GM18868 (cell line): ENCODE measurements around the gene FGFR2.

Experiments
- ATAC-seq: cut with Tn5 transposase; IDR thresholded peaks from one replicate; pipeline ENCODE4 v1.9.1; 2021; ENCODE audit warnings: mild to moderate bottlenecking, moderate library complexity; ENCODE audit not compliant: unreplicated experiment

Gene FGFR2

DNA sequence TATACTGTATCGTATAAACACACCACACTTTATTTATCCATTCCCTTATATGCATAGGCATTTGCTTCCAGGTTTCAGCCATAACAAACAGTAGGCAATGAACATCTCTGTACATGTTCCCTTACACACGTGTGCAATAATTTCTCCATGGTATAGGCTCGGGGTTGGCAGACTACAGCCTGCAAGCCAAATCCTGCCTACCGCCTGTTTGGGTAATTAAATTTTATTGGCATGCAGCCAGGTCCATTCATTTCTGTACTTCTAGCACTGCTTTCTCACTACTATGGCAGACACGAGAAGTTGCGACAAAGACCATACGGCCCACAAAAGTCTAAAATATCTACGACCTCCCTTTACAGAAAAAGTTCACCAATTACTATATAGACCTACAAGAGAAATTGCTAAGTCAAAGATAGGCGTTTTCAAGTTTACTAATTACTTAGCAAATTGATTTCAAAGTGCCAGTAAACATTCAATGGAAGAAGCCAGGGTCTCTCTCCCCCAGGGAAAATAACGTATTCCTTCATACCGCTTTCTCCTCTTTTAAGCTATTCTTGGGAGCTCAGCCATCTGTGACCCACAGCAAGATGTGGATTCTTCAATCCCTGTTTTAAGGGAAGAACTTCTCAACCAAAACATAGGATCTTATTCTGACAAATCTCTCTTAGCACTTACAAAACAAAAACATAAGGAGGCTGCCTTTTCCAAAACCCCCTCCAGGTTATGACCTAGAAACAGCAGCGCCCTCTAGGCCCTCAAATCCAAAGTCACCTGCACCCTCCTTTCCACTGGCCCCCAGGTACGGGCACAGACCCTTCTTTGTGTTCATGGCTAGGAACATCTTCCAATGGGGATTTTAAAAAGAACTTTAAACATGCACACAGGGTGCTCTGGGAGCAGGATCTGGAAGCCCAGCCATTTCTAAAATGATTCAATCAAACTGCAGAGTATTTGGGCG, 100.5 kb downstream of the FGFR2 start:
- no peak for ATAC-seq

DNA sequence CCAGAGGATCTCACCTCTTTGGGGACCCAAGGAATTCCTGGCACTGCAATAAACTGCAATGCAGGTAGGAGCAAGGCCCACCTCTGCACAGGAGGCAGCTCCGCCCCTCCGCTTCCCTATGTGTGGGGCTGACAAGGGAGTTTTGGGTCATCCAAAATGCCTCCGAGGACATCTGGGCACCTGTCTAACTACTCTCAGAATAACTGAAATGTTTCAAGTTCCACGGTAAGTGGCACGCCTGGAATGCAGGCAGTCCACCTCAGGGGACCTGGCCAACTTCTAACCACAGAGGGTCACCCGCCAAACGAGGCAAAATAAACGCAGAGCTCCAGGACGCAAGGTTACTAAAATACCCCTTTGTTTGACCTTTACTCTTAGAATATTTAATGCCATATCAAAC, 102.5 kb downstream of the FGFR2 start:
- ATAC-seq: no peak

DNA sequence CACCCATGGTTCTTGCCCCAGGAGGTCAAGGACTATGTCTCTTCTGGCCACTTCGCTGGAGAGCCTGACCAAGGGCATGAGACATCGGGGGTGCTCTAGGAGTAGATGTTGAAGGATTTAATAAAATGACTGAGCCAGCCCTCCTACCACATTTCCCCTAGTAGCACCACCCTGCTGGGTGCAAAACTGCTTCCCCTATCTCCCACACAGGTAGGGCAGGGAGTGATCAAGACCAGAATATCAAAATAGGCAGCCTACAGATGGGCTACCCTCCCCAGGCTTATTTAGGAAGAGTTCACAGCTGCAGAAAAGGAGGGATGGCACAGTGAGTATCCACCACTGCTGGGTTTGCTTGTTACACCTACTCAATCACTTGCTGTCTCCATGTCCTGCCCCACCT, 103.9 kb downstream of the FGFR2 start:
- ATAC-seq: no peak

DNA sequence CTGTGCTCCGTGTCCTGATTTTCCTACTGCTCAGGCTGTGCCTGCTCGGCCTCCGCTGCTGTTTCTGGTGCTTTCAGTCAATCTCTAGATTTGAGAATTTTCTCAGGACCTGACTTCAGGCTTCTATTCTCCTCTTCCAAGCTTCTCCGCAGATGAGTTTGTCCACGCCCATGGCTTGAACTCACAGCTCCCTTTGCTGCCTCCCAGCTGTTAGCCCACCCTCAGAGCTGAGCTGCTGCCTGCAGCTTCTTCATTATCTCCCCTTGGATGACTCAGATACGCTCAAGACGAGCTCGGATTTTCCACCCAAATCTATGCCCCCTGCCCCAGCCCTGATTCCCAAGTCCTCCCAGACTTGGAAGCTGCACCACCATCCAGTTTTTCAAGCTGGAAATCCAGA, 104.7 kb downstream of the FGFR2 start:
- ATAC-seq: no peak

DNA sequence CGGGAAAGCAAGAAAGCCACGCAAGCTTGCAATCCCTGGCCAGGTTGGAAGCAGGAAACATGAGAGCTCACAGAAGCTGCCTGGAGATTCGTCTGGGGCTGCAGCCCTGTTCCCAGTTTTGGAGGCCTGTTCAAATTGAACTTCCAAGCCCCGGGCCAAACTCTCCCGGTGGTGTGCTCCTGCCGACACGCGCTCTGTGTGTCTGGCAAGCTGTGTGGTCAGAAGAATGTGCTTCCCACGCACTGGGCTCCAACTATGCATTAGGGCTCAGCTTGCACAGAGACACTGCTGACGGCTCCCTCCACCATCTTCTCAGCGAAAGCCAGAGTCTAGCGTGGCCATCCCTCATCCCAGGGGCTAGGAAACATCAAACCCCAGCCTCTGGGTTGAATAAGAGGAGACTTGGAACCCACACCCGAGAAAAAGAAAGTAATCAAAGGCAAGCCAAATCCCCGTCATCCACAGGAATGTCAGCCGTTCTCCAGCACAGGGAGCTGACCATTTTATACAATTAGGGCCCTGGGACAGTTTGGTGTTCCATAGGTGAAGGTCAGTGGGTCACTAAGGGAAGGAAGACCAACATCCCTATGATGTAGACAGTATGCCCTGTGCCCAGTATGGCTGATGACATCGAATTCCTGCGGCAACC, 107.2 kb downstream of the FGFR2 start:
- ATAC-seq: no peak

DNA sequence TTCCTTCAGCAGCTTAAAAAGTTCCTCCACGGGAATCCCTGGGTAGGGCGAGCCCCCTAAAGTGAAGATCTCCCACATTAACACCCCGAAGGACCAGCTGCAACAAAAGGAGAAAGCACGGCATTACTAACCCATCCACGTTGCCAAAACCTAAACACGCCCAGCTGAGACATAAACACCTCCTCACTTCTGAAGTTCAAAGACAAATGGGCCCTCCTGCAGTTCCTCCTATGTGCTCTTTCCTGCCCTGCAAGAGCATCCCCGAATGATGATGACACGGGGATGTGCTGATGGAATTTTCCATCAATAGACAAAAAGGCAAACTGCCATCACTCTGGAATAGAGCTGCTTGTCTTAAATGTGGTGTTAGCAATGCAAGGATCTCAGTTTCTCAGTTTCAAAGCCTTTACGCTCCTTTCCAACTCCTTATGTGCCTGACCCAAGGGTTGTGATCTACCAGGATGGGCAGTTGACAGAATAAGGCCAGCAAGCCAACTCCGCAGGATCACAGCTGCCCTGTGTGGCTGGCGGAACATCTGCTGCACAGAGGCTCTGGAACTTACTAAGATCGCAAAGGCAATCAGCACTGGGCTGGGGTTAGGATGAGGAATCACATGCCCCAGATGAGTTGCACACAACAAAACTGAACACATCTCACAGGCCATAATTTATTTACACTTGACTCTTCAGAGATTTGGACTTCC, 112.7 kb downstream of the FGFR2 start:
- no peak for ATAC-seq

DNA sequence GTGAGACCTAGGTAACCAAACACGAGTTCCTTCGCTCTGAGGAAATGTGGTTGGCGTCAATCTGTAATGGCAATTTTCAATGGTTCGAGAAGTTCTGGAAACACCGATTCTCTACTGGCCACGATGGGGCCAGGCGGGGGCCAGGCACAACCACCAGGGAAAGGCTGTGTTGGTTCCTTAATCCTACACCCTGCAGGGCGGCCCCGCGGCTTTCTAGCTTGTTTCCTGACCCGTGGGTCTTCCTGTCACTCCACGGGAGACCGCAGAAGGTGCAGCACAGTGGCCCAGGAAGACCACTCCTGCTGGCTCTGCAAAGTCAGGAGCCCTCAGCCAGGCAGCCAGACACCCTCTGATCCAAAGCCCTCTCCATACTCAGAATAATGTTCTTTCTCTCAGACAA, 113.4 kb downstream of the FGFR2 start:
- ATAC-seq: no peak

DNA sequence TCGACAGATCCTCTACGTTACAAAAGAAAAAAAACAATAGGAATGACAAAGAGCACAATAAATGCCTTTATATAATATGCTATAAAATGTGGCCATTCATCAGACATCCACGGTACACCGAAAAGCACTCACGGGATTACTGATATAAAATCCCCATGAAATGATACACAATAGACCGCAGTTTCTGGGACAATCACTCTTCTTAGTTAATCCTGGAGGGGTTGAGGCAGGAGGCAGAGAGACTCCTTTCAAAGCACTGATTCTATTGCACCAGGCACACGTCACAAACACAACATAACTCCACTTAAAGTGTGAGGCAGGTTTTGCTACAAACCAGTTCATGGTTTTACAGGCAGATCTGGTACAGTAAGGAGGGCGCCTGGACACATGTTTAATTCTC, 113.8 kb downstream of the FGFR2 start:
- ATAC-seq: no peak

DNA sequence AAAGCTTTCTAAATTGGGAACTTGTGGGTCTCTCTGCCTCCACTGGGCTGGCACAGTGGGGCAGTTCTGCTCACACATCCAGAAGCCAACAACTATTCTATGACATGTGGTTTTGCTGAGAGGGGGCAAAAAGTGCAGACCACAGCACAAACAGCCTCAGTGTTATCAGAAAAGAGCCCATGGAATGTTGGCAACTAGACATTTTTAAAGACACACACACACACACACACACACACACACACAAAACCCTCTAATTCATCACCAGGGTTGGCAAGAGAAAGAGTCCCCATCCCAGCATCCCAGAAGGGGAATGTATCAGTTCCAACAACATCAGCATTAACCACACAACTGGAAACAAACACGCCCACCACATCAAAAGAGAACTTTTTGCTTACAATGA, 117.1 kb downstream of the FGFR2 start:
- ATAC-seq: no peak

DNA sequence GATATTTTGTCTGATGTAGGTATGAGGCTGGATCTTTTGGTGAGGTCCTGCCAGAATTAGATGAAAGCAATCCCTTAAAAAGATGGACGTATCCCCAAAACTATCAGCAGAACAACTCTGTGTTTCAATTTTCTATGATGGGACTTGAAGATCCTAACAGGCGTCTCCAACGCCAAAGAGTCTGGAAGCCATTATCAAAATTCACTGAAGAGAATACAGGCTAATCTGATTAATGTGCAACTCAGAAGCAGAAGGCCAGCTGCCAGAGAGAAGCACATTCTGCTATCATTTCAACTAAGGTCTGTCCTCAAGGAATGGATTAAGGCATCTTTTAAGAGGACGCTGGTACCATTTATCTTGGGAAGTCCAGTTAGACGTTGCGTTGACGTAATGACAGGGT, 119.7 kb downstream of the FGFR2 start:
- no peak for ATAC-seq

DNA sequence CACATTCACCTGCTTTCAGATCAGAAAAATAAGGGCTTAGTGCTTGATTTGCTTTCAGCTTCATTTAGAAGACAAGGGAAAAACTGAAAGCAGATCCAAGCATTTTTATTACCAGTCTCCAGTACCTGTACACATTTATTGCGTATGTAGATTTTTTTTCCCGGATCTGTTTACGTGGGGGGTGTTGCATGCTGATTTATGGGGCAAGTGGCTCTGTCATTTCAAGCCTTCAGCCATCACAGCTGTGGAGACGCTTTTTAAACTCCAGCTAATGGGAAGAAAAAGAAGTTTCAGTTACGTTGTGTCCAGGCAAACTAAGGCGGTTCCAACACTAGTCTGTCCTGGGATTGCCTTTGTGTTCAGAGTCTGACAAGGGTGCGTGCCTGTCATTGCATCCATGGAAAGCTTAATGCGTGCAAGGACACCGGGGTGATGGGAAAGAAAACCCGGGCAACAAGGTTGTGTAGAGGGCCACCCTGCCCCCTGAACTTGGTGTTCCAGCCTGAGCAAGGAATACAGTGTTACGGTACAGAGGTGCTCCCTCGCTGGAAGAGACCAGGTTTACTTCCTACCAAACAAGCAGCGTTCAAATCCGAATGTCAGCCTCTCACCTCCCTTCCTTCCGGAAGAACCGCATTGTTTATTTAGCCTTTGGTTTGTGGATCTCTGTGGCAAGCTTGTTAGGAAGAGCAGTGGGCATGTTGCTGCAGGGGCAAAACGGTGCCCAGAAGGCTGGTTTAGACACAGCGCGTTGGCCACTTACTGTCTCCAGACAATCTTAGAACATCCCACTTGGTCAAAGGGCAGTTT, 128.2 kb downstream of the FGFR2 start:
- no peak for ATAC-seq

DNA sequence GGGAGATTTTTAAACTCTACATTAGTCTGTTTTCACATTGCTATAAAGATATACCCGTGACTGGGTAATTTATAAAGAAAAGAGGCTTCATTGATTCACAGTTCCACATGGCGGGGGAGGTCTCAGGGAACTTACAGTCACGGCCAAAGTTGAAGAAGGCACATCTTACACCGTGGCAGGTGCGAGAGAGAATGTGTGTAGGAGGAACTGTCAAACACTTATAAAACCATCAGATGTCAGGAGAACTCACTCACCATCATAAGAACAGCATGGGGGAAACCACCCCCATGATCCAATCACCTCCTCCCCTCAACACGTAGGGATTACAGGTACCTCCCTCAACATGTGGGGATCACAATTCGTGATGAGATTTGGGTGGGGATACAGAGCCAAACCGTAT, 129.5 kb downstream of the FGFR2 start:
- no peak for ATAC-seq

DNA sequence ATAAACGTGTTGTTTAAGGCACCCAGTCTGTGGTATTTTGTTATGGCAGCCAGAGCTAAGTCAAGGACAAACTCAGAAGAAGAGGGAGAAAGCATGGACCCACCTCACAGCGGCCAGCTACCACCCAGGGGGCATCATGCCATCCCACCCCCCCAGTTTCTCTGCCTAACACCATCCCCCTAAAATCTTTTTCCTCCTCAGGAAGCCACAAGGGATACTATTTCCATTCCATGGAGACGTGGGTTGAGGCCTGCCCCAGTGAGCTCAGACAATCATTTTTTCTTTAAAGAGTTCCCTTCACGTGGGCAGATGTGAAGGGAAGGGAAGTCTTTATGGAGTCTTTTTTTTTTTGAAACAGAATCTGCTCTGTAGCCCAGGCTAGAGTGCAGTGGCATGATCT, 131.8 kb downstream of the FGFR2 start:
- no peak for ATAC-seq

DNA sequence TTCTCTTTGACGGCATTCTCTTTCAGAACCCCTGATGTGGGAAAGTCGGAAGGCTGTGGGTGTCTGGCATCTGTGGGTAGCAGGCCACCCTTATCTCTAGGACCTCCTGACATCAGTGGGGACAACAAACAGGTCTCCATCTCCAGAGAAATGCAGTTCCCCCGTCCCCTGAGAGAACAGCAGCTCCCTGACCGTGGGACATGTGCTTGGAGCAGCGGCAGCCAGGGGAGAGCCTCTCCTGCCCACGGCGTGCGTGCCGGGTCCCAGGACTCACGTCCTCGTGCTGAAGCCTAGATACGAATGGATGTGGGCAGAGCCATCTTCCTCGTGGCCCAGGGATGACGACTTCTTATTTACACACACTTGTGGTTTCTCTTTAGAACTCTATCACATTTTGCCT, 133.0 kb downstream of the FGFR2 start:
- ATAC-seq: no peak

DNA sequence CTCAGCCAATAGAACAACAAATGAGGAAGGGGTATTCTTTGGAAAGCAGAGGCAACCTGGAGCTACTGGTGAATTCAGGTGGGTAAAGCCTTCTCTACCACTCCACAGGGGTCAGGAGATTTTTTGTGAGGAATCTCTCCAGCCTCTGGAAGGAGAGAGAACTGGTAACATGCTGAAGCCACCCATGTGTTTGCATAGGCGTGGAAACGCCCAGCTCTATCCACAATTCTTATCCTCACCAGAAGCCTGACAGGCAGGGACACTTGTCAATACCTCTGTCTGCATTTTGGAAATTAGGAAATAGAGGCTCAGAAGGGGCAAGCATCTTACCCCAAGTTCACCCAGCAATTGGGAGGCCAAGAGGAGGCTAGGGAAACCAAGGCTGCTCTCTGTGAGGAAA, 133.7 kb downstream of the FGFR2 start:
- ATAC-seq: no peak

DNA sequence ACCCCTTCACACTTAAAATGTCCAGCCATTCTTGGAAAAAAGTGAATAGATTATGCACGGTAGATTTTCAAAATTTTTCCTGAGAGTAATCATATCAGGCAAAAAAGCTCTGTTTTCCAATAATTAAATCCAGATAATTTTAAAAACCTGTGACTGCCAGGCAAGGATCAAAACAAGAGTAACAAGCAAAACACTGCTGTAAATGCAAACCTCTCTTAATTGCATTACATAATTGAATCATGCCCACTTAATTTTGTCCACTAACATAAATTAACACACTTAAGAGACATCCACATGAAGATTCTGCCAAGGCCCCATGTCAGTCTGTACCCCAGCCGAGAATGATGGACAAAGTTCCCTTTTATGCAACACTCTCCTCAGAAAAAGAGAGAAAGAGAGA, 135.3 kb downstream of the FGFR2 start:
- ATAC-seq: no peak

DNA sequence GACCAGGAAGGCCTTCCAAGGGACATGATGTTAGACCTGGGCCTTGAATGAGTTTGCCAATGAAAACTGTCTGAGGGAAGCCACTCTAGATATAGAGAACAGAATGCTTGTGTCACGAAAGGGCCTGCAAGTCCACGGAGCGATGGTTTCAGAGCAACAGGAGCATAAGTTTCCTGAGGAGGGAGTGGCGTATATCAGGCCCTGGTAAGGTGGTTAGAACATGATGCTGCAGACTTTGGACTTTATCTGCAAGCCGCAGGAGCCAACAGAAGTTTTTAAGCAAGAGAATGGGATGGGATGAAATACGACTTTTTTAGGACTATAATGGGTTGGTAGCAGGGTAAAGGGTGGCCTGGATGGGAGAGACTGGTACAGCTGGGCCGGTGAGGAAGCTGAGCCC, 136.0 kb downstream of the FGFR2 start:
- ATAC-seq: no peak

DNA sequence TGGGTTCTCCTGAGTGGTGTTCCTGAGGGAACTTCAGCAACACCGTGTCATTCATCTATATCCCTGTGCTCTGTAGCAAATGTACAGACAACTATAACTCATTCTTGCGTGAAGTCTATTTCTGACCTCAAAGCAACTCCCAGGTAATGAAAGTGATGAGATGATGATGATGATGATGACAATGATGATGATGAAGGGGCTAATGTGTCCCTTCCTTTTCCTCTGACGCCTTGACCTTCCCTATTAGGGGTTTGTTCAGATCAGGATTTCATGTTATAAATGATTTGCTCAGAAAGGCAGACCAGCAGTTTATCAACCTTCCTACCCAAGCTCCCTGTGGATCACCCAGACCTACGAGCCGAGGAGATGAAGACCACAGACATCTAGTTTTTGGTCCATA, 136.9 kb downstream of the FGFR2 start:
- ATAC-seq: no peak

DNA sequence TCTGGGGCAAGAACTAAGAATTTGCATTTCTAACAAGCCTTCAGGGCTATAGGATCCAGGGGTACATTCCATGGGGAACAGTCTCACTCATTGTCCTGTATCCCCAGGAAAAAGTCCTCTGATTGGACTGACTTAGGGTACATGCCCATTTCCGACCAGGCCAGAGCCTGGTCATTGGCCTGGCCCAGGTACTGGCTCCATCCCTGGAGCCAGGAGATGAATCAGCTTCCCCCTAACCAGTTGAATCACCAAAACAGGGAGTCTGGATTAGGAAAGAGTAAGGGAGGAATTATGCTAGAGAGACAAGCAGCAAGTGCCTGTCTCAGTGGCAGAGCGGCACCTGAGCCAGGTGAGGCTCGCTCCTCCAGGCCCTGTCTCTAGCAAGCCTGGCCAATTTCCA, 137.5 kb downstream of the FGFR2 start:
- ATAC-seq: no peak

DNA sequence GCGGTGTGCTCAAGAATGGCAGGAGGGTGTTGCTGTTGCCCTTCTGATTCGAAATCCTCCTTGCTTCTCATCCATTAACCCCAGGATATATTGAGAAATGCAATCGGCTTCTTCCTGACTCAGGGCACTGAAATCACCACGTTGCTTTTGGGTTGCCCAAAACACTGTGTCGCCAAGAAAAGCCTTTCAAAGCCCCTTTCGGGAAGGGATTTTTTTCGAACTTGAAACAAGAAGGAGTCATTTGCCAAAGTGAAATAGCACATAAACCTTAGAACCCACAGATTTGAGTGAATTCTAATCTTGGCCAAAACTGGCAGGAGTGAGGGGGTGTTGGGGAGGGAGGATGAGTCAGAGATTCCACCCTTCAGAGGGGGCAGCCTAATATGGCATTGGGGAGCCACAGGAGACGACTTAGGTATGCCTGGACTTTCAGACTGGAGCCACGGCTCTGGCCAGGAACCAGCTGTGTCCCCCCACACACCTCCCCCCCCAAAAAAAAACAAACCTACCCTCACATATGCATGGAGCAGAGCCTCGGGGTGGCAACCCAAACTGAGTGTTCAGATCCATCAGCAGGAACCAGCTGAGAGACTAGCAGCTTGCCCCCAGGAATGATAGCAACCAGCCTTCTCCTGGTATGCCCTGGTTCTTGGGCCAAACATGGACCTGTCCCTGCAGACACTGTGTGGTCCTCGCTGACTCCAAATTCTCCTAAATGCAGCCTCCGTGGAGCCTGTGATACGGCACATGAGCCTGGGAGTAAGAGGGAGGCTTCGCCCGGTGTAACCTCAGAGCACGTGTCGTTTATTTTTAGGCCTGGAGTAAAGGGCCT, 138.4 kb downstream of the FGFR2 start:
- no peak for ATAC-seq
